ENCODE measurements around the gene FAM135A.

GRCh38 chr6:70388814-70389213 is 24.5 kb upstream of the FAM135A start:
- no peak for TF ChIP-seq CTCF (IDR thresholded peaks at IDR 0.05)
- no peak for TF ChIP-seq POLR2A (IDR thresholded peaks at IDR 0.05)

Measured in Peyer's patch (tissue), 4 donors.